Amygdala (tissue), 56 donors: Measurements from ENCODE around the gene LRRC36.
A peak's percentile ranks its signal among the peaks of the same experiment; 100 is the strongest.

Source experiments
- DNase-seq, 56 donors: peaks; one replicate each; lab custom pipeline; 2025; lab: John Stamatoyannopoulos, UW

LRRC36 gene

DNA sequence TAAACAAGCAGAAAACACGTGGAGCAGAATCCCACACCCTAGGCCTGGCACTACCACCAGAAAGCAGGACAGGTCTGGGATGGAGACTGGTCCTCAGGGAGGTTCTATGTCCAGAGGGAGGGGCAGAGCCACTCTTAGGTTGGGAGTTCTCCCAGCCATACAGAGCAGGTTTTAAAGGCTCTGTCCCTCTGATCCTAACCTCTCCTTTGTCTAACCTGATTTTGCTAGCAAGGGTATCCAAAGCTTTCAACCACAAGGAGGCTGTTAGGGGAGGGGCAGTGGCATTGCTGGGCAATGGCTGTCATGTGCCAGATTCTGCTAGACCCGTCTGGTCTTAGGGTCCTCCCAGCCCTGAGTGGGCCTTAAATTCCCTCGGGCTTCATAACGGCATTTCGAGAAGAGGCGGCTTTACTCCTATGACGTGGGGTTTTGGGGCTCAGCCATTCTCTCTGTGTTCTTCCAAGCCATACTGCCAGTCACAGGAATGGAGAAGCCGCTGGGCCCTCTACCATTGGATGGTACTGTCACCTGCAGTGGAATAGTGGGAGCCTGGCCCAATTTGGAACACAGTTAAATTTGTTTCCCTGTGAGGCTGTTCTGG lies 61.0 kb downstream of the LRRC36 start:
- DNase-seq, result no peak

- DNase-seq, result no peak
Observed at GRCh38 chr16:67388191-67388590, 61.6 kb downstream of the LRRC36 start.

GRCh38 chr16:67388591-67388990 lies 62.0 kb downstream of the LRRC36 start:
- DNase-seq, result no peak

GRCh38 chr16:67389911-67390815 lies 63.5 kb downstream of the LRRC36 start:
- peak in 35 of 56 donors; percentile 18 to 78 (median 54) for DNase-seq

DNA sequence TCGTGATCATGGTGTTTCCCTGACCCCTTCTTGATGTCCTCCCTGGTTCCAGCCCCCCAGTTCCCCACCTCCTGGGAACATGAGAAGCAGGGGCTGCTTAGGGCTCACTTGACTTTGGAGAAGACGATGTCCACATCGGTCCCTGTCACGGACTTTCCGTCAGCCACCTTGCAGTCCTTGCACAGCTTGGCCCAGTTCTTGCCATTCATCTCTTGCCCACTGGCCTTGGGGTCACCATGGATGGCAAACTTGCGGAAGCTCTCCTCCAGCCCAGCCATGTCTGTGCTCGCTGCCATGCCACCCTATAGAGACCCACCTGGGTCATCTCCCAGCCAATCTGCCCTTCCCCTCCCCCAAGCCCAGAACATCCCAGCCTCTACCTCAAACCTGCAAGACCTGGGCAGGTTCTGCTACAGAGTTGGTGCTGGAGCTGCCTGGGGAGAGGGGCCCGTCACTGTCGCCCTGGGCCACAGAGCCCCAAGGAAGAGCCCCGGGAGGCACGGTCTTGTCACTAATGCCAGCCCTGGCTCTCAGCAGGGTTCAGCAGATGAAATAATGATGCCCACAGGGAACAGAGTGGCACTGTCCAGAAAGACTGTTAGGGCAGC lies 64.3 kb downstream of the LRRC36 start:
- peak in 3 of 56 donors; percentile 60 to 73 (median 67) for DNase-seq

DNA sequence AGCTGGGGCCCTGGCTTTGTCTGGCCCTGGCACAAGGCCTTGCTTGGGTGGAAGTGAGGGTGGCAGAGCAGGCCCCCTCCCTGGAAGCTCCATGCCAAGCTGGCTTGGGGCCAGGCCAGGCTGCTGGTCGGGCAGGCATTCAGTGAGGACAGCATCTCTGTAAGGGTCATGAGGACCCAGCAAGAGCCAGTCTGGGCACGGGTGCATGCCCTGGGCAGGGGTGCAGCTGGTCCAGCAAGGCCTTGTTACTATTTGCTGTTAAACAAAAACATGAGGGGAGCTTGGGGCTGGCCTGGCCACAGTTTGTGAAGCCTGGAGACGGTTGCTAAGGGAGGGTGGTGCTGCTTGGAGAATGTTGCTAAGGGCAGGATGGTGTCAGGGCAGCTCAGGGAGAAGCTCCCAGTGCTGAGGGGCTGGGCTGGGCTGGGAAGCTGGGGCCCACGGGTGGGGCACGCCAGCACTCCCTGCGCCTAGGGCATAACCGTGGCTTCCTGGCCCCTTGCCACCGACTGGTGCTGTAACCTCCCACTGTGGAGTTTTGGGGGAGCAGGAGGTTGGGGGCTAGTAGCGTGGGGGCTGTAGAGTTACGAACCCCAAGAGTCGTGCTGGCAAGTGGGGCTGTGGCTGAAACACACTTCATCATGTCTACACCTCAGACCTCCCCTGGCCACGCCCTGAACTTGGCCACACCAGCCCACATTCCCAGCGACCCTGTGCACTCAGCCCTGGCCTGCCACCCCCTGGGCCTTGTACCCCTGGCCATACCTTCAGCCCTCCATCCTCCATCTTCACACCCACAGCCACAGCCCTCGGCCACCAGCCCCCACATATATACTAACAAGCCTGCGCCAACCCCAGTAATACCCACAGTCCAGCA lies 65.0 kb downstream of the LRRC36 start:
- DNase-seq, result peak; percentile 61 to 98 (median 93)

DNA sequence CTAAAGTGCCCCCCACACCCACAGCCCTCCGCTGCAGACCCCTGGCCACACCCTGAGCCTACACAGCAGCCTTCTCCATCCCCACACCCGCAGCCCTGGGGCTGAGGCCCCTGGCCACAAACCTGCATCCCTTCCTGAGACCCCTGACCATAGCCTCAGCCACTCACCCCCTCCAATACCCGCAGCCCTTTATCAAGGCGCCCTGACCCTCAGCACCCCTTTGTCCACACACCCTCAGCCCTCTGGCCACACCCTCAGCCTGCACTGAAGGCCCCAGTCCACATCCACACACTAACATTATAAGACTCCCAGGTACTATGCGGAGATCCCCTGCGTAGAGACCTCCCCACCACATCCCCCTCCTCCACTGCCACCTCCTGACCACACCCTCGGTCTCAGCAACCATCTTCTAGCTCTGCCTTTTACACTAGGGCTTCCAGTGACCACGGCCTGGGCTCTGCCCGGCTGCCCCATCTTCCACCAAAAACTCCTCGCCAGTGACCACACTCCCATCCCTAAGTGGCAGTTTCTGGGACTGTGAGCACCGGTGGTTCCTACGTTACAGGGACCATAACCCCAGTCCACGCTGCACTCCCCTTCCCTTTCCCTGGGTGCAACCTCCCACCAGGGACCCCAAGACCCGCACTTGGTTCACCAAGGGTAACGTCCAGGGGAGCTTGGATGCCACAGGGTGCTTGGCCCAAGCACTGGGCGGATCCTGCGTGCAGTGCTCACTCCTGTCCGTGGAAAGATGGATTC lies 65.9 kb downstream of the LRRC36 start:
- DNase-seq, result peak in 2 of 56 donors; percentile 24 to 41

DNA sequence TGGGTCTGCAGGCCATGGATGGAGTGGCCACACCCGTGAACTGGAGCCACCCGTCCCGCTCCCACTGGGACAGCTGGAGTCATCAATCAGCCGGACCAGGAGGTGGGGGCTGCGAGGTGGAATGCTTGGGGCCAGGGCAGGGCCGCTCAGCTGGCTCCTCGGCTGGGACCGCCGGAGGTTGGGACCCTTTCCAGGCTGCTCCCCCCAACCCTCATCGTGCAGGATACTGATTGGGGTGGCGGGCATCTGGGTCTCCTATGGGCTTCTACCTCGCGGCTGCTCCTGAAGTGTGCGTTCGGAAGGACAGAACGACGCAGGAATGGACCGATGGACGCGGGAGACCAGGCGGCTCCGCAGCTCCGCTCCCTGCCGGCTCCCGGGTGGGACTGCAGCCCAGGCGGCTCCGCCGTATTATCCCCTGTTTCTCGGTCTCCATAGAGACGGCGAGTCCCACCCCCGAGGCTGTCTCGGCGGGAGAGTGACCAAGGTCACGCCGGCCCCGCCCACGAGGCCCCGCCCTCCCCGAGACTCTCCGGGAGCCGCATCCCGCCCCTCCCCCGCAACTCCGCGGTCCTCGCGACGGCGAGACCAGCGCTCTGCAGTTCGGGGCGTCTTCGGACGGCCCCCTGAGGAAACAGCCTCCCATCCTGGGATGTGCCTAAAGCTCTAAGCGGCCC lies 66.6 kb downstream of the LRRC36 start, which contains the start of gene TPPP3:
TPPP3 (minus strand) TSS at position 388 of the 677 bp plus-strand sequence. CDS start 2,387 bp downstream, outside the sequence.
- peak in 54 of 56 donors; percentile 48 to 93 (median 82) for DNase-seq

DNA sequence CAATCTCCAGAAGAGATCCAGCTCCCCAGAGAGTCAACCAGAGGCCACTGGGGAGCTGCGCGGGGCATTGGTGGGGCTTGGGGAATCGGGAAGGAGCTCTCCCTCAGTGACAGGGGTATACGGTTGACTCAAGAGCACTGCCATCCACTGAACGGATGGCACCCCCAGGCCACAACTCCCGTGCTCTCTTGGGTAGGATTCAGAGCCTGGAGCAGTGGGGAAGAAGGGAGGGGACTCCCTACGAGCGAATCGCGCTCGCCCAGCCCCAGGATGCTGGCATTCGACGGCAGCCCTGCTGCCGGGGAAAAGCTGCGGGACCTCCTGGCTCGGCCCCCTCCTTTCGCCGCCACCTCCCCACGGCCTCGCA lies 67.2 kb downstream of the LRRC36 start:
- DNase-seq, result peak in 1 of 56 donors; percentile 33

DNA sequence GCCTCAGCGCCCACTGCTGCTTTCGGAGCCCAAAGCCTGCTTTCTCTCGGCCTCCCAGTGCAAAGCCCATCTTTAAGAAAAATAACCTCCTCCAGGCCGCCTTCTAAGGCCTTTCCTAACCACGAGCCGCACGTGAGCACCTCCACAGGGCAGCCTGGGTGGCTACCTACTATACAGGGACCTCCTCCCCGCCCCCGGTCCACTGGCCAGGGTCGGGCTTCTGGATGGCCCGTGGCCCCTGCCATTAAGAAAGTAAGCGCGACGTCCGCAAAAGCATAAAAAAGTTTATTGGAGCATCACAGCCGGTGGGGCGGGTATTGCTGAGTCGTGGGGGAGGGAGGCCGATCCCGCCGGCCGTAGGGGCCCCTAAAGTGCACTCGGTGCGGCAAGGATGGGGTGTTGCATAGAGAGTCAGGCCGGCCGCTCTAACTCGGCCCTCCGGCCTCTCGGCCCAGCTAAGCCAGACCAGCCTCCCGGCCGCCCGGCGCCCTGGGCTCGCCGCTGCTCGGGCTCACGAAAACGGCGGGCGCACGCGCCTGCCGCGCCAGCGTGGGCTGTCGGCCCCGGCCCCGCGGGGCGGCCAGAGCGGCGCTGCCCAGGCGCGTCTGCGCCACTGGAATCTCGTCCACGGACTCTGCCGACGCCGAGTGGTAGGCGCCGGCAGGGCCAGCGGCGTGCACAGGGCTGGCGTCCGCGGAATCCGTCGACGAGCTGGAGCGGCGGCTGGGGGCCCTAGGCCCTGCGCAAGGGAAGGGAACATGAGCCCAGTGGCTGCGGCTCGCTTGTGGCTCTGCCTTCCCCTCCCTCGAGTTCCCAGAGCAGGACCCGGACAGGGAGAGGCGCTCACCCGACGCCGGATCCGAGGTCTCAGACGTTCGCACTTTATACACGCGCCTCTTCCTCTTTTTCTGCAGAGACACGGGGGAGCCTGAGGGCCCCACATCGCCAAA lies 67.8 kb downstream of the LRRC36 start:
- DNase-seq, result peak in 3 of 56 donors; percentile 11 to 44 (median 19)

DNA sequence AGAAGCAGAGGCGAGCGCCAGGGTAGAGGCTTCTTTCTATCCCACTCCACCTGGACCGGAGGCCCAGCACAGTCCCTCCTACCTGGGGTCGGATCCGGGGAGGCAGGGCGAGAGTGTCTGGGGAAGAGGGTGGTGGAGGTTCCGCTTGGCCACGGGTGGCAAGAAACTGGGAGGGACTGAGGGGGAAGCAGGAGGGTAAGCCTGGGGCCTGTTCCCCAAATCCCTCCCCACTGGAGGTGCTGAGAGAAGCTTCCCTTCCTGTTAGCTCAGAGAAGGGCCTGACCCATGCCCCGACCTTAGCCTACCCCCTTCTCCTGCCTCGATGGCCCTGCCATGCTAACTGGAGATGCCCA lies 68.5 kb downstream of the LRRC36 start:
- no peak for DNase-seq

DNA sequence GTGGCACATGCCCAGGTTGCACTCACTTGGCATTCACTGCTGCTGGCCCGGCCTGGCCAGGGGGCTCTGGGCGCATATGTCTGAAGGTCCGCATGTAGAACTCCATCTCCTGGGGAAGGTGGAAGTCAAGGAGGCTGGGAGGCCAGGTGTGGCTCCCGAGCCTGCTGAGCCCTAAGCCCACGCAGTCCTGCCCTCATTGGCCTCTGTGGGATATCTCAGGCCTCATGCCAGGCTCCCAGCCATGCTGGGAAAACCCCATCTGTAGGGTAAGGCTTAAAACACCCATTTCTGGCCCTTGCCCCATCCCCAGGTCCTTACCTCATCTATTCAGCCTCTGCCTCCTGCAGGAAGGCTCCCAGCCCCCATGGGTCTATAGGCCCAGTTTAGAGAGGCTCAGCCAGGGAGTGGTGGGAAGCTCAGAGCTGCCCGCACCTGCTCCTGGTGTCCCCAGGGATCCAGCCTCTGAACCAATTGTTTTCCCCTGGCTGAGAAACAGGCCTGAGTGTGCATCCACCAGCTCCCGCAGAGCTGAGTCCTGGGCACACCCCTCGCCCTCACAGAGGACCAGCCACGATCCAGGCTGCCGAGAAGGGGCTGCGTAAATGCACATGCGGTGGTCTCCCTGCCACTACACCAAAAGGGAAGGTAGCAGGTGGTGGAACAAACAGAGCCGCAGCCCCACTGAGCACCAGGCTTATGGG lies 69.0 kb downstream of the LRRC36 start:
- no peak for DNase-seq

DNA sequence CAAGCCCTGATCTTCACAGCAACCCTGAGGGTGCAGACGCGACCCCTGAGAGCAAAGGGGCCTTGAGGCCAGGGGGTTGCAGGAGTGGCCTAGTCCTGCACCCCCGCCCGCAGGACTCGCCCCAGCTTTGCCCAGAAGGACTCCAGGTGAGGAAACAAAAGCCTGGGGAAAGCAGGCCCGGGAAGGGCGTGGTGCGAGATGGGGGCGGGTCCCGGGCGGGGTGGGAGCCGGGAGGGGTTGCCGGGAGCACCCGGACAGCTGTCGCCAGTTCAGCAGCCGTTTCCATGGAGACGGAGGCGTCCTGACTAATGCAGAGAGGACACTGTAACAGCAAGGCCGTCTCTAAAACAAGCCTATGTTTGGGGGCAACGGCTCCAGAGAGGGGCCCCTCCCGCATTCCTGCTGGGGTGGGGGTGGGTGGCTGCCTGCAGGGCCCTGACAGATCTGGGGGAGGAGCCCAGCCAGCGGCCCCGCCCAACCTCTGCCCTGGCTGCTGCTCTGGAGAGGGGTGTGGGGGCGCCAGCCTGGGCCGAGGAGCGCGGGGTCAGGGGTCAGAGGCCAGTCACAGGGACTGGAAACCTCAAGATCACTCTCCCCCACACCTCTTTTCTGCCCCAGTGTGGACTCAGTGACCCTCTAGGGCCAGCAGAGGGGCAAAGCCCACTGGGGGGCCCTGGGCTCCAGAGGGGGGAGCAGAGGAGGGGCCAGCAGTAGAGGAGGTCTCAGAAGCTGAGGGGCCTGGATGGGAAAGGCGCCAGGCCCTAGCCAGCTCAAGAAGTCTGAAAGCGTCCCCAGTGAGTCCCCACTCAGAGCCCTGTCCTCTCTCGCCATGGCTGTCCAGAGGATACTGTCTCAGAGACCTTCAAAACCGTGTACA lies 69.8 kb downstream of the LRRC36 start:
- peak in 32 of 56 donors; percentile 16 to 80 (median 40) for DNase-seq

- no peak for DNase-seq
Observed at GRCh38 chr16:67397036-67397801, 70.6 kb downstream of the LRRC36 start.

DNA sequence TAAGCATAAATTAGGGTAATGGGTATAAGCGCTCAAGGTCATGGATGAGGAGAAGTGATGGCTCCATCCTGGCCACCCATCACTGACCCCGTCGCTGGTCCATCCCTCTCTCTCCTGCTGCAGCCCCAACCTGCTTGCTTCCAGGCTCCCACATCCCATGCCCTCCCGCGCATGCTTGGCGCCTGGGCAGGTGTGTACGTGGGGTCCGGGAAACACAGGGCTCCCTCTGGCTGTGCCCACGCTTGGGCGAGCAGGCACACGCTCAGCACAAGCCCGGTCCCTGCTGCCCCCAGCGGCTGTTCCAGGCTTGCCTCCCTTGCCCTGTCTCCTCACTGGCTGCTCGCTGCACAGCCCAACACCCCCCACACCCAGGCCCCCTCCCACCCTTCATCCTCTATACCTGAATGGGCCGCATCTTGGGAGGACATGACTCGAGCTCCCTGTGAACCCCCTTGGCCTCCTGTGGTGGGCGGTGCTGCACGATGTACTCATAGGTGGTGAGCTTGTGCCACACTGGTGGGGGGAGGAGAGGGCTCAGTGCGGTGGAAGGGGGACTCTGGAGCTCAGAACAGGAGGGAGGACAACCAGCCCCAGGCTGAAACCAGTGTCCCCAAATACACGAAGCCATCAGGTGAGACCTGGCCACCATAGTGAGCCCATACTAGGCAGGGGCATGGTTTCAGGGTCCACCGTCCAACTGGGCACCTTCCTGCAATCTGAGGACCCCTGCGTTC lies 71.4 kb downstream of the LRRC36 start:
- DNase-seq, result peak in 4 of 56 donors; percentile 13 to 24 (median 17)
